GM21528 (cell line): ENCODE data around the gene NPC1L1.
A peak's percentile ranks its signal among the peaks of the same experiment; 100 is the strongest.
"Not testable (repeated sequence)": the region's sequence is repeated elsewhere in the genome, so short reads cannot be mapped to it uniquely, and the experiment has no call there.

Experiments used
- ATAC-seq: cut with Tn5 transposase; IDR thresholded peaks from one replicate; pipeline ENCODE4 v1.9.1; 2021; ENCODE audit warnings: mild to moderate bottlenecking, moderate library complexity; ENCODE audit not compliant: unreplicated experiment, low FRiP score

The NPC1L1 gene

GRCh38 chr7:44508328-44509030, 32.7 kb downstream of the NPC1L1 start:
- ATAC-seq = no peak

GRCh38 chr7:44506592-44507288, 34.4 kb downstream of the NPC1L1 start:
- not testable (repeated sequence) for ATAC-seq

GRCh38 chr7:44505595-44505994, 35.5 kb downstream of the NPC1L1 start:
- ATAC-seq = no peak

- ATAC-seq = no peak
Observed at GRCh38 chr7:44498230-44498954, 42.7 kb downstream of the NPC1L1 start.

- no peak for ATAC-seq
Observed at GRCh38 chr7:44497155-44498027, 43.7 kb downstream of the NPC1L1 start.

GRCh38 chr7:44496385-44496784, 44.7 kb downstream of the NPC1L1 start:
- ATAC-seq = no peak

GRCh38 chr7:44494960-44495359, 46.2 kb downstream of the NPC1L1 start:
- no peak for ATAC-seq

GRCh38 chr7:44491229-44491628, 49.9 kb downstream of the NPC1L1 start:
- no peak for ATAC-seq

GRCh38 chr7:44490351-44491200, 50.6 kb downstream of the NPC1L1 start, which contains the start of gene NUDCD3:
Gene NUDCD3, minus strand, starts transcription at chr7:44490658. Its CDS starts 58 bp downstream, at chr7:44490600.
- peak; percentile 94 for ATAC-seq

- ATAC-seq = no peak
Observed at GRCh38 chr7:44489955-44490350, 51.2 kb downstream of the NPC1L1 start.

- ATAC-seq = no peak
Observed at GRCh38 chr7:44488955-44489354, 52.2 kb downstream of the NPC1L1 start.

- ATAC-seq = no peak
Observed at GRCh38 chr7:44486693-44487092, 54.4 kb downstream of the NPC1L1 start.

GRCh38 chr7:44486001-44486400, 55.1 kb downstream of the NPC1L1 start:
- no peak for ATAC-seq

GRCh38 chr7:44484482-44485313, 56.4 kb downstream of the NPC1L1 start:
- ATAC-seq = no peak

- ATAC-seq = no peak
Observed at GRCh38 chr7:44482502-44483485, 58.3 kb downstream of the NPC1L1 start.

GRCh38 chr7:44477938-44478337, 63.2 kb downstream of the NPC1L1 start:
- no peak for ATAC-seq

- ATAC-seq = peak; percentile 82
Observed at GRCh38 chr7:44477063-44477830, 63.9 kb downstream of the NPC1L1 start.
